22Rv1 (cell line): Measurements from ENCODE around the gene COL5A1.

Experiments
- H3K27ac ChIP-seq: fragments of 450-650 bp; 2 replicates; pipeline ENCODE4 v1.5.1; 2017
- ZFX ChIP-seq: fragments of 450-650 bp; IDR thresholded peaks from 2 replicates; pipeline ENCODE4 v1.6.1; 2017; ENCODE audit warnings: antibody characterized with exemption, borderline replicate concordance
- TF ChIP-seq, protein P1 (sequence below): fragments of 450-650 bp; IDR thresholded peaks from 2 replicates; pipeline ENCODE4 v1.5.1; 2017; ENCODE audit warnings: mild to moderate bottlenecking

COL5A1 gene

DNA sequence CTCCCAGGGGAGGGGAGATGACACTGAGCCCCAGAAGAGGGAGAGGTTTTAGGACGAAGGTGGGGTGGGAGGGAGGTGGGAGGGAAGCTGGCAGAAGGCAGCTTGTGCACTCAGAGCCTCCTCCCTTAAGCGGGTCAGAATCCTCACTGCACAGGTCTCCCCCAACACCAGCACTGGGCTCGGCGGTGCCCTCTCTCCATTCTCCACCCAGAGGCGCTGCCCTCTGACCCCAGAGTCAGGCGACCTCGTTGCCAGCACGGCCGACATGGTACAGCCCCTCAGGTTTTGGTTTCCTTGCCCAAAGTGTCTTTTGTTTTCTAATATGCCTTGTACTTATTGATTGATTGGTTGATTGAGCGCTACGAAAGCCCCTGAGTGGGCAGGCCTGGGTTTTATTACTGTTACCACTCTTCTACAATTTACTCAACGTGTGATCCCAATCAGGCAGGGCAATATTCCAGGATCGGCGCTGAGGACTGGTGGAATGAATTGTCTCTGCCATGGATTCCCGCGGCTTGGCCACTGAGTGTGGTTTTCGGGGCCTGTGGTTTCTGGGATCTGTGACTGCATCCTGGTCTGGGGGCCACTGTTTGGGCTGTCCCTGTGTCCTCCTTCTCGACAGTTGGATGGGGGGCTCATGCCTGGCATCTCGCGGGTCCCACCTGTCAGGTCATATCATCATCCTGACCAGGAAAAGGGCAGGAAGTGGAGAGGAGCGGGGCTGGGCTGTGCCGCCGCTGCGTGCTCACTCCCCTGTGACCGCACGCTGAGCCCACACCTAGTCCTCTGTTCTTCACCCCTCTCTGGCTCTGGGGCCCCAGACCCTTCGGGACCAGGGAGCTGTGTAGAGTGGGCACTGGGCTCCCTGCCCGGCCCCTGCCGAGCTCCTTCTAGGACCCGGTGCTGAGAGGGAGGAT lies 229.4 kb downstream of the COL5A1 start:
- no peak for TF ChIP-seq ZFX
- H3K27ac ChIP-seq, result no peak overlapping the region

DNA sequence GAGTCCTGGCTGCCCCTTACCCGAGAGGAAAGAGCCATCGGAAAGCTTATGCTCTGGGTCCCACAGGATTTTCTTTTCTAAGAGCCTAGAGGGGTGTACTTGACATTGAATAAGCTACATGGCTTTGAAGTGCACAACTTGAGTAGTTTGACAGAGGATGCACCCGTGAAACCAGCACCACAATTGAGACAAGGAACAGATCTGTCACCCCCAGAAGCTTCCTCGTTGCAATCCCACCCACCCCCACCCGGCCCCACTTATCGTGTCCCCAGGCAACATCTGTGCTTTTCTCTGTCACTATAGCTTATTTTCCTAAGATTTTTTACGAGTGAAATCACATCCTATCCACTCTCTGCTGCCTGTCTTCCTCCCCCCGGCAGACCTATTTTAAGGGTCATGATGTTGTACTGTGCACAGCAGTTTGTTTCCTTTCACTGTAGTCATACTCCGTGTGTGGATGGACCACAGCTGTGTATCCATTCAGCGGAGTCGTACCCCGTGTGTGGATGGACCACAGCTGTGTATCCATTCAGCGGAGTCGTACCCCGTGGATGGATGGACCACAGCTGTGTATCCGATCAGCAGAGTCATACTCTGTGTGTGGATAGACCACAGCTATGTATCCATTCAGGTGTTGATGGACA lies 230.2 kb downstream of the COL5A1 start:
- no peak overlapping the region for H3K27ac ChIP-seq
- TF ChIP-seq, protein P1, sequence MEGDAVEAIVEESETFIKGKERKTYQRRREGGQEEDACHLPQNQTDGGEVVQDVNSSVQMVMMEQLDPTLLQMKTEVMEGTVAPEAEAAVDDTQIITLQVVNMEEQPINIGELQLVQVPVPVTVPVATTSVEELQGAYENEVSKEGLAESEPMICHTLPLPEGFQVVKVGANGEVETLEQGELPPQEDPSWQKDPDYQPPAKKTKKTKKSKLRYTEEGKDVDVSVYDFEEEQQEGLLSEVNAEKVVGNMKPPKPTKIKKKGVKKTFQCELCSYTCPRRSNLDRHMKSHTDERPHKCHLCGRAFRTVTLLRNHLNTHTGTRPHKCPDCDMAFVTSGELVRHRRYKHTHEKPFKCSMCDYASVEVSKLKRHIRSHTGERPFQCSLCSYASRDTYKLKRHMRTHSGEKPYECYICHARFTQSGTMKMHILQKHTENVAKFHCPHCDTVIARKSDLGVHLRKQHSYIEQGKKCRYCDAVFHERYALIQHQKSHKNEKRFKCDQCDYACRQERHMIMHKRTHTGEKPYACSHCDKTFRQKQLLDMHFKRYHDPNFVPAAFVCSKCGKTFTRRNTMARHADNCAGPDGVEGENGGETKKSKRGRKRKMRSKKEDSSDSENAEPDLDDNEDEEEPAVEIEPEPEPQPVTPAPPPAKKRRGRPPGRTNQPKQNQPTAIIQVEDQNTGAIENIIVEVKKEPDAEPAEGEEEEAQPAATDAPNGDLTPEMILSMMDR, result no peak
- TF ChIP-seq ZFX, result no peak

DNA sequence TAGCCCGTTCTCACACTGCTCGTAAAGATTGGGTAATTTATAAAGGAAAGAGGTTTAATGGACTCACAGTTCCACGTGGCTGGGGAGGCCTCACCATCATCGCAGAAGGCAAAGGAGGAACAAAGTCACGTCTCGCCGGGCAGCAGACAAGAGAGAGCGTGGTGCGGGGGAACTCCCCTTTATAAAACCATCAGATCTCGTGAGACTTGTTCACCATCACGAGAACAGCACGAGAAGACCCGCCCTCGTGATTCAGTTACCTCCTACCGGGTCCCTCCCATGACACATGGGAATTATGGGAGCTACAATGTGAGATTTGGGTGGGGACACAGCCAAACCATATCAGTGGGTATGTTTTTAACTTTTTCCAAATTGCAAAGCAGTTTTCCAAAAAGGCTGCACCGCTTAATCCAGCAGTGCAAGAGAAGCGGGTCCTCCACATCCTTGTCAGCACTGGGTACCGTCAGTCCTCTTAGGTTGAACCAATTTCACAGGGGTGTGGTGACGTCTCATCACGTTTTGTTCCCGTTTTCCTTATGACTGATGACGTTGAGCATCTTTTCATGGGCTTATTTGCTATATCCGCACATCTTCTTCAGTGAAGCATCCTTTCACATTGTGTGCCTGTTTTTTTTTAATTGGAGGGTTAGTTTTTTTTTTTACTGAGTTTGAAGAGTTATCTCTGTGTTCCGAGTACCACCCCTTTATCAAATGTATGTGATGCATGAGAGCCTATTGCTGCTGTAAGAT lies 231.1 kb downstream of the COL5A1 start:
- no peak for TF ChIP-seq ZFX
- TF ChIP-seq, protein P1, result no peak
- no peak overlapping the region for H3K27ac ChIP-seq

GRCh38 chr9:134875371-134875770 lies 233.8 kb downstream of the COL5A1 start:
- no peak for TF ChIP-seq ZFX
- TF ChIP-seq, protein P1, result no peak
- no peak overlapping the region for H3K27ac ChIP-seq

GRCh38 chr9:134877541-134877940 lies 235.9 kb downstream of the COL5A1 start:
- no peak overlapping the region for H3K27ac ChIP-seq
- TF ChIP-seq, protein P1, result no peak
- TF ChIP-seq ZFX, result no peak

- TF ChIP-seq, protein P1, result no peak
- TF ChIP-seq ZFX, result no peak
- no peak overlapping the region for H3K27ac ChIP-seq
Measured at GRCh38 chr9:134879664-134880483, 238.3 kb downstream of the COL5A1 start.
